Activated effector memory CD4-positive, alpha-beta T cell treated with anti-CD3 and anti-CD28 coated beads, Interleukin-2, amount 50 U/mL, for 16 hours (primary cell): Measurements from ENCODE around the gene UBASH3A.

ENCODE experiments used
- DNase-seq: peaks from one replicate; pipeline ENCODE4 v3.0.0-alpha.2; 2020

The UBASH3A gene

DNA sequence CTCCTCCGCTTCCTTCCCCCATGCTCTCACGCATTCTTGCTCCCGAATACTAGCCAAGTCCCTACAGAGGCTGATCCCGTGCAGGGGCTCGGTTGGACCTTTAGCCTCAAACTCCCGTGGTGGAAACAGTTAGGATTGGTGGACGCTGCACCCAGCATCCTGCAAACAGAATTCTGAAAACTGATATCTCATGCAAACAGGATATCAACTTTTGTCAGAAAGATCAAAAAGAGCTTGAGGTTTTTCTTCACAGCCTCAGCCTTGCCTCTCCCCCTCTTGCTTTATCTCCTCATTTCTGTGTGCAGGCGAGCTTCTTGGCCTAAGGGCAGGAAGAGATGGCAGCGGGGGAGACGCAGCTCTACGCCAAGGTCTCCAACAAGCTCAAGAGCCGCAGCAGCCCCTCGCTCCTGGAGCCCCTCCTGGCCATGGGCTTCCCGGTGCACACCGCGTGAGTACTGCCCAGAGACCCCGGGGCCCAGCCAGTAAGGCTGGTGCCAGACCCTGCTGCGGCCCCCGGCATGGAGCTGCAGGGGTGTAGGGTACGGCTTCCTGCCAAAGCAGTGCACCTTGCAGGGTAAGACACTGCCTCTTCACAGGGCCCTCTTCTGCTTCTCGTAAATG lies at the start of gene UBASH3A:
TSS of gene UBASH3A (plus strand) at position 292 of the 621 bp plus-strand sequence. CDS start at position 336, 44 bp downstream.
- peak; percentile 79 for DNase-seq

DNA sequence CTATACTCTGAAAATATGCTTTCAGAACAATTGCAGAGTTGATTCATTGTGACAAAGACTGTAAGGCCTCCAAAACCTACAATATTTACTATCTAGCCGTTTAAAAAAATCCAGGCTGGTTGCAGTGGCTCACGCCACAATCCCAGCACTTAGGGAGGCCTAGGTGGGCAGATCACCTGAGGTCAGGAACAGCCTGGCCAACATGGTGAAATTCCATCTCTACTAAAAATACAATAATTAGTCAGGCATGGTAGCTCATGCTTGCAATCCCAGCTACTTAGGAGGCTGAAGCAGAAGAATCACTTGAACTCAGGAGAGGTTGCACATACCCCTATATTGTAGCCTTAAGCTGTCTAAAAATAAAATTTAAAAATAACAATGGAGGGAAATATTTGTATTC lies 47.7 kb upstream of the UBASH3A start:
- no peak for DNase-seq

DNA sequence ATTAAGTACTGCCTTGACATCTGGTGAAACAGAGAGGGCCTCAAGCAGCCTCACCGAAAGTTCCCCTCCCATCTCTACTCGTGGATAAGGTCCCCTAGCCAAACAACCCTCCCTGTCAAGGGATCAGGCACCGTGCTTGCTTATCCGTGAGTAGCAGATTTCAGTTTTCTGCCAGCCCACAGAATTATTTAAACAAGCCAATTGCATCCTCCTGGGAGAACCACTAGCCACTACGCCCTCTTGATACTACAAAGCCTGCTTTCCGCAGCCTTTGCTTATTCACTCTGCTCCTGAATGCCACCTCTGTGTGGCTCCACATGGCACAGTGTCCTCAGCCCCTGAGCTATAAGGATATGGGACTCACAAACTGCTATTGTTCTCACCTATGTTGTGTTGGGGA lies 47.1 kb upstream of the UBASH3A start:
- DNase-seq: no peak

DNA sequence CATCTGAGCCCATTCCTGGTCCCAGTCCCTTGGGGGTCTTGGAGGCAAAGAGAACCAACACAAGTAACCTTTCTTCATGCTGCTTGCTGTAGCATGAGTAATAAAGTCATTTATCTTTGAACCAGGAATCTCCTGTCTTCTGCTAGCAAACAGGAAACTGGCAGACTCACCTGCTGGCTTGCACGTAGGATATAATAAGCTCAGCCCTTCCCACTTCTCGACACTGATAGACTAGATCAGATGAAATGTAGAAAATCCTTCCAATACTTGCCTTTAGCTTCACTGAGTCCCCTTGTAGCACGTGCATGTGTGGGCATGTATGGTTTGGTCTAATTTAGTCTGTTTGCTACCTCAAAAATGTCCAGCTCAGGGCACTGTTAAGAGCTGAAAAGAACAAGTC lies 46.4 kb upstream of the UBASH3A start:
- DNase-seq: no peak

DNA sequence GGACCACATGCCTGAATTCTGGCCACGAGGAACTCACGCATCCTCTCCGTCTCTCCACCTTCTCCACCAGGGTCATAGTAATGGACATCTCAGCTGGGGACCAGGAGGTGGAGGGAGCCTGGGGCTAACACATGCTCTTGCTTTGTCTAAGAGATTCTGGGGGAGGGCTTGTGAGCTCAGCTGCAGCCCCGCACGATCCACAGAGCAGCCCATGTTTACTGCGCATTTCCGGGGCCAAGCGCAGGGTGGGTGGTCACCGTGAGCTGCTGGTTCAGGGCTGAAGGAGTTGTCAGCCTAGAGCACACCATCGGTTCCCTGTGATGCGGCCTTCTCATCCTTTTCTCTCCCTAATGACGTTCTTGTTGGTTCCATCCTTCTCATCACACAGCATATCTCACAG lies 45.4 kb upstream of the UBASH3A start:
- DNase-seq: no peak

DNA sequence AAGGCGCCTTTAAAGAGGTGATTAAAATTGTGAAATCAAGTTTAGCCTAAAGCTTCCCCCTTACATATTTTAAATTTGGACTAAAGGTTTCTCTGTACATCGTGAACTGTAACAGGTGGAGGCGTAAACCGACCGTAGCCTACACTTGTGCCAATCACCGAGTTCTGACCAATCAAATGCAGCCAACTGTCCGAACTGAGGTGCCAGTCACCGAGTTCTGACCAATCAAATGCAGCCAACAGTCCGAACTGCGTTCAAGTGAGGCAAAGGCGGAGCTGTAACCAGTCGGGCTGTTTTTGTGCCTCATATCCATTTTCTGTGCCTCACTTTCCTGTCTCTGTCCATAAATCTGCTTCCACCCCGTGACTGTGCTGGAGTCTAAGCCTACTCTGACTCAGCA lies 44.8 kb upstream of the UBASH3A start:
- DNase-seq: no peak

GRCh38 chr21:42360317-42360716 lies 43.4 kb upstream of the UBASH3A start:
- DNase-seq: no peak

DNA sequence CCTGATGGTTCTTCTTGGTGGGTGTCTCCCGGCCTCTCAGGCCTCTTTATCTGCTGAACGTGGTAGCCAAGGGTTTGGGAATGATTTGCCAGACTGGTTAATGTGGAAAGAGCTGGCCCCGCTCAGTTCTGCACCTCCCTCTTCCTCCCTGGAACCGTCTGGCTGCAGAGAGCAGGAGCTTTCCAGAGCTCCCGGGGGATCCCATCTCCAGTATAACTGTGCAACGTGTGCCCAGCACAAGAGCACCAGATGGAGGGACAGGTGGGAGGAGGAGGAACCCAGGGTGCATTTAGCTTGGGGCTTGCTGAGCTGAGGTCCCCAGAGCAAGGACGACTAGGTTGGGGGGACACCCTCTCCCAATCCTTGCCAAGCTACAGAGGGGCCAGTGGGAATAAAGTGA lies 42.4 kb upstream of the UBASH3A start:
- DNase-seq: no peak

DNA sequence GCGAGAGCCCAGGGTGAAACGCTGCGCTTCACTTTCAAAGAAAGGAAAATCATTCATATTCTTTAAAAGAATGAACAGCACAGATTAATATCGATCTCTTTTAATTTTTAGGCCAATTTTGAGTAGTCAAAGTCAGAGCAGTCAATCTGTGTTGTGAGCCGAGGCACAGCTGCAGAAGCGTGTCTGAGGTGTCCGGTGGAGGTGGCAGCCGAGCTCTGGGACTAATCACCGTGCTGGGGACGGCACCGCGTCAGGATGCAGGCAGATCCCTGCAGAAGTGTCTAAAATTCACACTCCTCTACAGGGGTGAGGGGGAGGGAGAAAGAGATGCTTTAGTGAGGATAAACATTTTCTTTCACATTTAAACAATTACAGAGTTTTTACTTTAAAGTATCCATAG lies 41.5 kb upstream of the UBASH3A start:
- DNase-seq: no peak

GRCh38 chr21:42362700-42363099 lies 41.0 kb upstream of the UBASH3A start:
- DNase-seq: no peak

DNA sequence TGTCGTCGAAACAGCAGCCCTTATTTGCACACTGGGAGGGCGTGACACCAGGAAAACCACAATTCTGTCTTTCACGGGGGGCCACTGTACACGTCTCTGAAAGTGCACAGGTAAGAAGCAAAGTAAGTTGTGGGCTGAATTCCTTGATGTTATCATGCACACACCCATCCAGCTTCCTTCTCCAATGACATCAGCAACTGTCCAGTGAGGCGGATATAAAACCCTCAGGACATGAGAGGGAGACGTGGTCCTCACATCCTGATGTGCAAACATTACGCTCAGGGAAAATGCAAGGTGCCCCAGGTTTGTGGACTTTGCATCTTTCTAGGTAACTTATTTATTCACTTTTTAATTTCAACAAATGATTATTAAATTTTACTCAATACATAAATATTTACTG lies 40.4 kb upstream of the UBASH3A start:
- DNase-seq: no peak

DNA sequence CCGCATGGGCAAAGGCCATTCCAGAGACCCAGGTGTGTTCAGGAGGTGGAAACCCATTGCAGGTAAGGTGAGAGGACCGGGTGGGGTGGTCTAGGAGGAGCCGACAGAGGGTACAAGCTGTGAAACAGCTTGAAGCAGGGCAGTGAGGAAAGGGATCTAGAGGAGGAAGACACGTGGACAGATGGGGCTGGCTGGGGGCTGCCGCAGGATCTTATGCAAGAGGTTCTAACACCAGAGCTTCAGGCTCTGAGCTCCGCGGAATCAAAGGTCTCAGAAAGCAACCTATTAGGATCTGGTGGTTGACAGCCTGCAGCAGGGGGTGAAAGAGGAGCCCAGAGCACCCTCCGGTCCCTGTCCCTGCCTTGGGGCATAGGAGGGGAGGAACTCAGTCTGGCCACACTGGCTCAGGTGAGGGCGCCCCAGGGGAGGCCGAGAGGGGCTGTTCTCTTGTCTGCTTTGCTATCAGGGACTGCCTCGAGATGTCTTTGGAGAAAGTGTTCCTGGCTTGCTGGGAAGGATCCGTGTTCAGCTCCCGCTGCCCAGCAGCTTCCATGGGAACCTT lies 39.3 kb upstream of the UBASH3A start:
- DNase-seq: no peak

DNA sequence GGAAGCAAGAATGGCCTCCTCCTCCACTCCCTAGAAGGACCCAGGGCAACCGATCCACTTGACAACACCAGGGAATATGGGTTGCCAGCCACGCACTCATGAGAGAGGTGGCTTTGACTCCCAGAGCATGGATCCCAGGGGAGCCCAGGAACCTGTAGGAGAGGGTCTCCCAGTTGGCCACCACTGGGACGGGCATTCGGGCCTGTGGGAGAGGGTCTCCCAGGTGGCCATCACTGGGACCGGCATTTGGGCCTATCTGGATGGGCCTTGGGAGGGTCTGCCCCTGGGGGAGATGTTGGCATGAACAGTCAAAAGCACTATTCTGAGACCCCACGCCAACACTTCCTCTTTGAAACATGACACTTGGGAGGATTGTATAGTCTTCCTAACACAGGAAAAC lies 37.9 kb upstream of the UBASH3A start:
- no peak for DNase-seq

GRCh38 chr21:42366292-42367010 lies 37.3 kb upstream of the UBASH3A start, which contains the start of gene TFF1:
Gene TFF1, minus strand, starts transcription at chr21:42366535. Its CDS starts 40 bp downstream, at chr21:42366495.
- DNase-seq: no peak

DNA sequence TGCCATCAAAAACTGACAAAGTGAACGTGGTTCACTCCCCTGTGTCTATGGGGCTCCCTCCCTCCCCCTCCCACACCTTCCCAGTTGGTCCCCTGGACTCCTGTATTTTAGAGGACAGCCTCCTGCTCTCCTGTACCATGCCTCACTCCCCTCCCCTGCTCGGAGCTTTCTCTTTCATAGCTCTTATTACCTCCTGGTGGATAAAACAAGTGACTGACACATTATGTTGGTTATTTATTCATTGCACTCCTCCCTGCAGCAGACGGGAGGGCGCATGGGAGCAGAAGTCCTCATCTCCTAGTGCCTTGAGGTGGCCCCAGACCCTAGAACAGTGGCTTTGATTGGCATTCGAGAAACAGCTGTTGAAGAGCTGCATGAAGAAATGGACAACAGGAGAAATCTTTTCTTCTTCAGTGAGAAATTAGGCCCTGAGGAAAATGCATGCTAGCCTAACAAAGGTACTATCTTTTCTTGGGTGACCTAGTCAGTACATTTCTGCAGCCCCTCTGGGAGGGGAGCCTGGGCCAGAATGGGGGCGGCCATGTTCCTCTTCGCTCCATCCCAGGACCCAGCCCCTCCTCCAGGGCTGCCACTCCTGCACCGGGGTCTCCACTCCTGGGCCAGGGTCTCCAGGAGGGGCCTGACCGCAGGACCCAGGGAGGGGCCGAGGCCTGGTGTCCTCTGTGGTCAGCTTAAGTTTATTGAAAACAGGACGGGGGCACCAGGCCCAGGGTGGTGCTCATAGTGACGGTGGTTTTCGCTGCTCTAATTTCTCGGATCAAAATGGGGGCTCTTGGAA lies 36.1 kb upstream of the UBASH3A start:
- DNase-seq: no peak

GRCh38 chr21:42369821-42370220 lies 33.9 kb upstream of the UBASH3A start:
- DNase-seq: no peak

DNA sequence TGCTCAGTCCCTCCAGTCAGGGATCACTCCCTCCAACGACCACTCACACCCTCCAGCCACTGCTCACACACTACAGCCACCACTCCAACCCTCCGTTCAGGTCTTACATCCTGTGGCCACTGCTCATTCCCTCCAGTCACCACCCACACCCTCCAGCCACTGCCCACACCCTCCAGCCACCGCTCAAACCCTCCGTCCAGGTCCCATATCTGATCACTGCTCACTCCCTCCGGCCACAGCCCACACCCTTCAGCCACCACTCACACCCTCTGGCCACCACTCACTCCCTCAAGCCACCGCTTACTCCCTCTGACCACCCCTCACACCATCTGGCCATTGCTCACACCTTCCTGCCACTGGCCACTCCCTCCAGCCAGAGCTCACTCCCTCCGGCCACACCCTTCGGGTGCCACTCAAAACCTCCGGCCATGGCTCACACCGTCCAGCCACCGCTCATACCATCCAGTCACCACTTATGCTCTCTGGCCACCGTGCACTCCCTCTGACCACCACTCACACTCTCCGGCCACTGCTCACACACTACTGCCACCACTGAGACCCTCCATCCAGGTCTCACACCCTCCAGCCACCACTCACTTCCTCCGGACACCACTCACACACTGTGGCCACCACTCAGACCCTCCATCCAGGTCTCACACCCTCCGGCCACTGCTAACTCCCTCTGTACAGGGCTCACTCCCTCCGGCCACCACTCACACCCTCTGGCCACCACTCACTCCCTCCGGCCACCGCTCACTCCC lies 32.6 kb upstream of the UBASH3A start:
- no peak for DNase-seq

- no peak for DNase-seq
These were observed 30.4 kb upstream of the UBASH3A start for GRCh38 chr21:42373196-42373907.

DNA sequence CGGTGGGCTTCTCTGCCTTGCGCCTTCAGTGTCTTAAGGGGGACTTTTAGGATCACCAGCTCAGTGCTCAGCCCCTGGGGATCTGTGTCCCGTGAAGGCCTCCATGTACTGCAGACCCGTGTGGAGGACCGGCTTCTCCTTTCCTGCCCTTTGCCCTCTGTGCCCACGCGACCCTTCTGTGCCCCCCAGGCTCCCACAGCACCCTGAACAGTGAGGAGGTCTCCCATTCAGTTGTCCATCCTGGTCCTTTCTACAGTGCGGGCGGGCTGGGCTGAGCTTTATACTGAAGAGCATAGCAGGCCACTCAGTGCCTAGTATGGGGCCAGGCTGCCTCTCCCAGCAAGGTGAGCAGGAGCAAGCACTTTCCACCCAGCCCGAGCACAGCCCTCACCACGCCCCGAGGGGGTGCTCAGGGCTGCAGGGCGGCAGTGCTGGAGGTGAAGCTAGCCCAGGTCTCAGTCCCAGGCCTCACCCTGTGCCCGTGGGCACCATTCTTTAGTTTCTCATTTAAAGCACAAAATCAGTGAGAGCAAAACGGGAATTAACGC lies 29.7 kb upstream of the UBASH3A start:
- no peak for DNase-seq

- DNase-seq: no peak
These were observed 29.2 kb upstream of the UBASH3A start for GRCh38 chr21:42374457-42374856.

DNA sequence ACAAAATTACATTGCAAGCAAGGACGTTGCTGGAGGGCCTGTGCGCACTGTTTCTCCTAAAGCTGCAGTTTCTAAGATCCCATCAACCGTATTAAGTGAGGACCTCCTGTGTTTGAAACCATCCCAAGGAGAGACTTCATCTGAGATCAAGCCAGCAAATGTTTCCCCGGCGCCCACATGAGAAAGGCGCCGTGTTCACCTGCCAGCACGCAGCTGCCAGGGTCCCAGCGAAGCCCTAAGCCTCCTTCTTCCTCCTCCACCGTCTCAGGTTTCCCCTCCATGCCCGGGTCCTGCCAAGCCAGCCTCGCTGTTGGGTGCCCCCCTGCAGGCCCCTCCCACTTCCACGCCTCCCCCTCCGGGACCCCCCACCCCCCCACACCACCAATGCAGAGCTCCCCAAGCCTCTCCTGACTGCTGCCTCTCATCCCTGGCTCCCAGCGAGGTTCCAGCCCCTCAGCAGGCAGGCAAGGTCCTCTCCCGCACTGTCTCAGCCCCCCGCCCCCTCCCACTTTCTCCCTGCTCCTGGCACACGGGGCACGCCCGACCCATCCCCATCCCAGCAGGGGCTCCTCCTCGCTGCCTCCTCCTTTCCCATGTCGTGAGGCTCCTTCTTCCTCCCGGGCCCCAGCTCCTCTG lies 28.7 kb upstream of the UBASH3A start:
- no peak for DNase-seq
